Gastroesophageal sphincter (tissue), 3 donors: ENCODE results near the gene MMP2.

Experiments
- CTCF ChIP-seq, 4 experiments: fragments of 200-600 bp in 2 of 4; fragments of 450-650 bp in 2 of 4; sonication (generic) in 1 of 4; IDR thresholded peaks; one replicate each; pipeline ENCODE4 v1.5.1; 2017 to 2019; ENCODE audit warnings: antibody characterized with exemption in 4 of 4, mild to moderate bottlenecking in 2 of 4, moderate library complexity in 2 of 4
- EP300 ChIP-seq: sonication (generic); formaldehyde crosslinking; IDR thresholded peaks from one replicate; pipeline ENCODE4 v1.6.1; 2017; ENCODE audit warnings: antibody characterized with exemption, mild to moderate bottlenecking
- POLR2A ChIP-seq, 2 donors: fragments of 450-650 bp; IDR thresholded peaks; one replicate each; pipeline ENCODE4 v1.6.1; 2017; ENCODE audit warnings: antibody characterized with exemption in 2 of 2, mild to moderate bottlenecking in 2 of 2, moderate library complexity in 1 of 2

DNA sequence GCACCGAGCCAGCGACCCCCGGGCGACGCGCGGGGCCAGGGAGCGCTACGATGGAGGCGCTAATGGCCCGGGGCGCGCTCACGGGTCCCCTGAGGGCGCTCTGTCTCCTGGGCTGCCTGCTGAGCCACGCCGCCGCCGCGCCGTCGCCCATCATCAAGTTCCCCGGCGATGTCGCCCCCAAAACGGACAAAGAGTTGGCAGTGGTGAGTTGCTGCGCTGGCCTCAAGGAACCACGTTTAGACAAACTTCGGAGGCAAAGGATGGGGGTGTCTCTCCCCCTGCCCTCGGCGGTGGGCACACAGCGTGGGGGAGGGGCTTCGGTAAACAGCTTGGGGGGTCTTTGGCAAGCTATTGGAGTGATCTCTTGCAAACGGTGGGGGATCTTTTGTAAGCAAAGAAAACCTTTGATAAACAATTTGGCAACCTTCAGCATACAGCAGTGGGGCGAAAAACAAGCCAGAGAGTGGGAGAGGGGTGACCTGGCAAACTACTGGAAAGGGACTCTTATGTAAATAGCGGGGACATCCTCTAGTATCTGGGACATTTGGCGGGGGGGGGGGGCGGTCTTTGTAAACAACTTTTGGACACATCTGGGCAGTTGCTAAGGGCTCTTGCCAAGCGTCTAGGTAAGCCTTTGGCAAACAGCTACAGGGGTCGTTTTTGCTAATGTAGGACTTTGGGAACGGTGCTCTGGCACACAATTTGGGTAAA lies 587 bp downstream of the MMP2 start:
- TF ChIP-seq CTCF (IDR thresholded peaks at IDR 0.05) (no peak), POLR2A (IDR thresholded peaks at IDR 0.05) (no peak), EP300 (no peak)
